ENCODE measurements around the gene MAN2A1.

The MAN2A1 gene

DNA sequence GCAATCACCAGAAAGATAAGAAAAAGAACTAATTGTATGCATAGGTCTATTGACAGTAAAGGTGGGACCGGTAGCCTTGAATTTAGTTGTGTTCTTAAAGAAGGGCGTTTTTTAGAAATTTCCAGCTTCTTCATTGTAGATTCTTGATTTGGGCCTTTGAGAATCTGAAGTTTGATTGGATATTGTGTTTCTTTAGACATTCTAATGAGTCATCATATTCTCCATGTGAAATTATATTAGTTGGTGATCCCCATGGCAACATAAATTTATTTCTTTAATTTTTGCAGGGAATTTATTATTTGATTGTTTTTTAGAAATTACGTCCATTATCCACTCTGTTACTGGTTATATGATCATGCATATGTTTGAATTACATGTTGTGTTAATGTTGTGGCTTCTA, 63.6 kb downstream of the MAN2A1 start:
- H3K9ac ChIP-seq (ENCODE audit: low read length) = no peak overlapping the region
- no peaks in the 10 kb centered on the region; the same call in 1 of the 2 replicates for H3F3A ChIP-seq (ENCODE audit: insufficient read depth, low read length)
- no peaks in the 10 kb centered on the region; the same call in 1 of the 2 replicates for H3K9me2 ChIP-seq (ENCODE audit: low read depth, low read length)
- H3K4me1 ChIP-seq (ENCODE audit: insufficient read depth, low read length, severe bottlenecking) = no peaks in the 10 kb centered on the region
- no peak overlapping the region for H3K4me3 ChIP-seq (ENCODE audit: low read depth, low read length, poor library complexity, severe bottlenecking)
- peaks cover 29% of the 10 kb centered on the region for H3K36me3 ChIP-seq (ENCODE audit: insufficient read depth, low read length)
- H2AFZ ChIP-seq (ENCODE audit: low read length) = no peak overlapping the region
- no peaks in the 10 kb centered on the region for H3K27me3 ChIP-seq (ENCODE audit: insufficient read depth, low read length)
- TF ChIP-seq EZH2 (IDR thresholded peaks at IDR 0.05; ENCODE audit: borderline replicate concordance, low read length) (no peak), CTCF (IDR thresholded peaks at IDR 0.05; ENCODE audit: low read length) (no peak)
- H3K4me2 ChIP-seq (ENCODE audit: low read length) = no peak overlapping the region
- H3K79me2 ChIP-seq (ENCODE audit: insufficient read depth, low read length) = no peaks in the 10 kb centered on the region
- H3K9me3 ChIP-seq (ENCODE audit: low read length) = no peaks in the 10 kb centered on the region
- H3K27ac ChIP-seq (ENCODE audit: low read depth, low read length, poor library complexity, severe bottlenecking) = no peak overlapping the region
- H4K20me1 ChIP-seq (ENCODE audit: insufficient read depth, low read length) = no peaks in the 10 kb centered on the region

GRCh38 chr5:109754319-109754718, 64.6 kb downstream of the MAN2A1 start:
- H4K20me1 ChIP-seq (ENCODE audit: insufficient read depth, low read length) = no peaks in the 10 kb centered on the region
- no peaks in the 10 kb centered on the region for H3K4me1 ChIP-seq (ENCODE audit: insufficient read depth, low read length, severe bottlenecking)
- no peak overlapping the region for H3K4me3 ChIP-seq (ENCODE audit: low read depth, low read length, poor library complexity, severe bottlenecking)
- H3K79me2 ChIP-seq (ENCODE audit: insufficient read depth, low read length) = no peaks in the 10 kb centered on the region
- no peaks in the 10 kb centered on the region for H3K9me3 ChIP-seq (ENCODE audit: low read length)
- no peak overlapping the region for H2AFZ ChIP-seq (ENCODE audit: low read length)
- H3K4me2 ChIP-seq (ENCODE audit: low read length) = no peak overlapping the region
- H3K9ac ChIP-seq (ENCODE audit: low read length) = no peak overlapping the region
- H3F3A ChIP-seq (ENCODE audit: insufficient read depth, low read length) = no peaks in the 10 kb centered on the region; the same call in 1 of the 2 replicates
- H3K36me3 ChIP-seq (ENCODE audit: insufficient read depth, low read length) = peaks cover 35% of the 10 kb centered on the region
- H3K27me3 ChIP-seq (ENCODE audit: insufficient read depth, low read length) = no peaks in the 10 kb centered on the region
- H3K27ac ChIP-seq (ENCODE audit: low read depth, low read length, poor library complexity, severe bottlenecking) = no peak overlapping the region
- H3K9me2 ChIP-seq (ENCODE audit: low read depth, low read length) = no peaks in the 10 kb centered on the region; the same call in 1 of the 2 replicates
- TF ChIP-seq CTCF (IDR thresholded peaks at IDR 0.05; ENCODE audit: low read length) = no peak
- no peak for TF ChIP-seq EZH2 (IDR thresholded peaks at IDR 0.05; ENCODE audit: borderline replicate concordance, low read length)

DNA sequence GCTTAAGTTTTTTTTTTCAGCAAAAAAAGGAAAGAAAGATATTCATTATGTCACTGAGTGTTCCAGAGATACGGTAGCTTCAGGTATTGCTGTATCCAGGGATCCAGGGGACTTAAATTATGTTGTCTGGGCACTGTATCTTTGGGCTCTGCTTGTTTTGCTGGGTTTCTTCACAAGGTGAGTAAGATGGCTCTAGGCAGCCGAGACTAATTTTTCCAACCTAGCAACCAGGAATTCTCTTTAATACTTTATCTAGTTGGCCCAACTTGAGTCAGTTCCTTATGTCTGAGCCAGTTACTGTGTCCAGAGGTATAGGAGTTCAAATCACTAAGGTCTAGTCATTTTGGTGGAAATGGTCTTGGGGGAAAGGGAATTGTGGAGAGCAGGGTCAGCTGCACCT, 66.0 kb downstream of the MAN2A1 start:
- H3K4me1 ChIP-seq (ENCODE audit: insufficient read depth, low read length, severe bottlenecking) = no peaks in the 10 kb centered on the region
- H2AFZ ChIP-seq (ENCODE audit: low read length) = no peak overlapping the region
- H3K9me3 ChIP-seq (ENCODE audit: low read length) = no peaks in the 10 kb centered on the region
- no peak overlapping the region for H3K4me2 ChIP-seq (ENCODE audit: low read length)
- no peak overlapping the region for H3K9ac ChIP-seq (ENCODE audit: low read length)
- no peaks in the 10 kb centered on the region; the same call in 1 of the 2 replicates for H3F3A ChIP-seq (ENCODE audit: insufficient read depth, low read length)
- peaks cover 39% of the 10 kb centered on the region for H3K36me3 ChIP-seq (ENCODE audit: insufficient read depth, low read length)
- H3K27ac ChIP-seq (ENCODE audit: low read depth, low read length, poor library complexity, severe bottlenecking) = no peak overlapping the region
- H3K4me3 ChIP-seq (ENCODE audit: low read depth, low read length, poor library complexity, severe bottlenecking) = no peak overlapping the region
- H4K20me1 ChIP-seq (ENCODE audit: insufficient read depth, low read length) = no peaks in the 10 kb centered on the region
- no peaks in the 10 kb centered on the region for H3K79me2 ChIP-seq (ENCODE audit: insufficient read depth, low read length)
- TF ChIP-seq CTCF (IDR thresholded peaks at IDR 0.05; ENCODE audit: low read length) (no peak), EZH2 (IDR thresholded peaks at IDR 0.05; ENCODE audit: borderline replicate concordance, low read length) (no peak)
- H3K27me3 ChIP-seq (ENCODE audit: insufficient read depth, low read length) = no peaks in the 10 kb centered on the region
- no peaks in the 10 kb centered on the region; the same call in 1 of the 2 replicates for H3K9me2 ChIP-seq (ENCODE audit: low read depth, low read length)
